GM18873 (cell line): ENCODE results near the gene NASP.

ENCODE experiments used
- ATAC-seq: cut with Tn5 transposase; IDR thresholded peaks from one replicate; pipeline ENCODE4 v1.9.1; 2021; ENCODE audit warnings: mild to moderate bottlenecking, moderate library complexity, moderate number of reproducible peaks; ENCODE audit not compliant: unreplicated experiment, low FRiP score

Gene NASP, protein sequence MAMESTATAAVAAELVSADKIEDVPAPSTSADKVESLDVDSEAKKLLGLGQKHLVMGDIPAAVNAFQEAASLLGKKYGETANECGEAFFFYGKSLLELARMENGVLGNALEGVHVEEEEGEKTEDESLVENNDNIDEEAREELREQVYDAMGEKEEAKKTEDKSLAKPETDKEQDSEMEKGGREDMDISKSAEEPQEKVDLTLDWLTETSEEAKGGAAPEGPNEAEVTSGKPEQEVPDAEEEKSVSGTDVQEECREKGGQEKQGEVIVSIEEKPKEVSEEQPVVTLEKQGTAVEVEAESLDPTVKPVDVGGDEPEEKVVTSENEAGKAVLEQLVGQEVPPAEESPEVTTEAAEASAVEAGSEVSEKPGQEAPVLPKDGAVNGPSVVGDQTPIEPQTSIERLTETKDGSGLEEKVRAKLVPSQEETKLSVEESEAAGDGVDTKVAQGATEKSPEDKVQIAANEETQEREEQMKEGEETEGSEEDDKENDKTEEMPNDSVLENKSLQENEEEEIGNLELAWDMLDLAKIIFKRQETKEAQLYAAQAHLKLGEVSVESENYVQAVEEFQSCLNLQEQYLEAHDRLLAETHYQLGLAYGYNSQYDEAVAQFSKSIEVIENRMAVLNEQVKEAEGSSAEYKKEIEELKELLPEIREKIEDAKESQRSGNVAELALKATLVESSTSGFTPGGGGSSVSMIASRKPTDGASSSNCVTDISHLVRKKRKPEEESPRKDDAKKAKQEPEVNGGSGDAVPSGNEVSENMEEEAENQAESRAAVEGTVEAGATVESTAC

DNA sequence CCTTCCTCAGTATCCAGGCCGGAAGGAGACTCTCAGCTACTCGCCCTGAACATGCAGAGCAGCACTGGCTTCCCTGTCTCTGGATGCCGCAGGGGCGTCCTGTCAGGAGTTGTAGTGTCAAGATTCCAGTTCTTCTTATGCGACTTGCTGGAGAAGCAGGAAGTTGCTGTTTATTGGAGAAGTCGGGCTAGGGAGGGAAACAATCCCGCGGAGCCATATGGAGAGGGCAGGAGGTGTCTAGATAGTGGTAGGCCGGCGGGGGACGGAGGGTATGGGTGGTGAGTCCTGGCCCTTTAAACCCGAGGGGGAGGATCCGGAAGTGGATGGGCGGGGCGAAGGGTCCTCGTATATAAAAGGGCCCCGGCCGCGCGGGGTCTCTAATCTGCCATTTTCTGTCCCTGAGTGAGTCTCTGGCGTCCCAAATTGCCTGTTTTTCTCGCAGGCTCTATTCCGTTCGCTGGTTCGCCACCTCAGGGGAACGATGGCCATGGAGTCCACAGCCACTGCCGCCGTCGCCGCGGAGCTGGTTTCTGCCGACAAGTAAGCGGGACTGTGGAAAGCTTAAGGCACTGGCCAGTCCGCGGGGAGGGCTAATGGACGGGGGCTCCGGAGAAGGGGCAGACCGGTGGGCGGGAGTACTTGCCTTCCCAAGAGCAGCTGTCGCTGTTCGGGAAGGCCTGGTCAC is at the start of gene NASP:
Gene NASP (plus strand): TSS at position 376 of the 685 bp plus-strand sequence. CDS start 106 bp downstream, at position 482.
- peak; percentile 31 for ATAC-seq

DNA sequence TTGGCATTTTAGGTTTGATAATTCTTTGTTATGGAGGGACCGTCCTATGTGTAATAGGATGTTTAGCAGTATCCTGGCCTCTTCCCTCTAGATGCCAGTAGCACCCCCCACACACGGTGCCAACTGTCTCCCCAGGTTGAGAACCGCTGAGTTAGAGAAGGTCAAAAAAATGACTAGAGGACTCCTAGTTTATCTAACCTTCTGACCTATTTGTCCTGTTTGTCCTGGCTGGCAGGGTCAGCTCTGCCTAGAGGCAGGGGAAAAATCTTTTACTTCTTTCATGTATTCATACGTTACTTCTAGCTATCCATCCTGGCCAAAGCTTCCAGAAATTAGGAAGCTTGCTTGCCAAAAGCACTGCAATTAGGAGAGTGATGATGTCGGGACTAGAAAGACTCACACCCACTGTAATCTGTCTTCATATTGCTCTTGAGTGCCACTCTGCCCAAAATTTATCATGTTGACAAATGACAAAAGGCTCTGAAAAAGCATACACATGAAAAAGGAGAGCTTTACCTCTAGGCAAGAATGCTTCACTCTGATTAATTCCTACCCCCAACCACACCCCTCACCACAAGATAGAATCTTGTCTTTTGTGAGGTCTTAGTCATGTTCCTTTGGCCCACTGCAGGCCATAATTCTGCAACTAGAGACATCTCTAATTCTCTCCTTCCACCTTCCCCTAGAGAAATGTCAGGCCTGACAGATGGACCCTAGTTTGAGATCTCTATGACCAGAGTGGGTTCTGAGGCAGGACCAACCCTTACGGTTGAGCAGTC is 47.7 kb upstream of the NASP start:
- ATAC-seq: no peak

DNA sequence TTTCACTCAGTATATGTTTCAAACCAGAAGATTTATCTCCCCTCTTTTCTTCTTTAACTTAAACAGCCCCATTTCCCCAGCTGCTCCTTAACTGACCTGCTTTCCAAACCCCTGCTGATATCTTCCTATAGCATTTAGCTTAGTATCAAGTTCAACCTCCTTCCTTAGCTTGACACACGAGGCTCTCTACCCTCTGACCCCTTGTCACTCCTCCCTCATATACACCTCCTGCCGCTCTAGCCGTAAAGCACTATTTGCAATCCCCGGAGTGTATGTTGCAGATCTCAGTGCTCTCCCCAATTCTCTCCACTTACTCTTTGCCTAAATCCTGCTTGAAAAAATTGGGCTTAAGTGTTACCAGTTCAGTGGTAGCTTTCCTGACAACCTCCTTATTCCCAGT is 47.0 kb upstream of the NASP start:
- no peak for ATAC-seq

DNA sequence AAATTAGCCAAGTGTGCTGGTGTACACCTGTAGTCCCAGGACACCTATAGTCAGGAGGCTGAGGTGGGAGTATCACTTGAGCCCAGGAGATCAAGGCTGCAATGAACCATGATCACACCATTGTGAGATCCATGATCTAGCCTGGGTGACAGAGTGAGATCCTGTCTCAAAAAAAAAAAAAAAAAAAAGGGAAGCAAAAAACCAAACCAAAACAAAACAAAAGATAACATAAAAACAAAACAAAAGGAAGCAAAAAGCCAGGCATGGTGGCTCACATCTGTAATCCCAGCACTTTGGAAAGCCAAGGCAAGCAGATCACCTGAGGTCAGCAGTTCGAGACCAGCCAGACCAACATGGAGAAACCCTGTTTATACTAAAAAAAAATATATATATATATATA is 42.6 kb upstream of the NASP start:
- no peak for ATAC-seq

DNA sequence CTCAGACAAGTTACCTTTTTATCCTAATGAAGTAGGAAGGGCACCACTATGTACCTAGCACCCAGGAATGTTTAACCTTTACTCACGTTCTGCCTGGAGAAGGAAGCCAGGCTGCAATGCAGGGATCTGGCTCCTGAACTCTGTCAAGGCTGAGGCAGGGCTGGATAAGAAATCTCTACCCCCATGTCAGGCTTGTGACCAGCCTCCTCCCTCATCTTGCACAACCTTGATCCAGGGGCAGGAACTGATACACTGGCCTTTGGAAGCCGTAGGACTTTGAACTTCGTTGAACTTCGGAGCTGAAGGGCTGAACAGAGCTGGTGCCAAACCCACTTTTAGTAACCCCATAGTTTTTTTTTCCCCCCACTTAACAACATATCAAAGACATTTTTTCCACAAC is 41.2 kb upstream of the NASP start:
- no peak for ATAC-seq

DNA sequence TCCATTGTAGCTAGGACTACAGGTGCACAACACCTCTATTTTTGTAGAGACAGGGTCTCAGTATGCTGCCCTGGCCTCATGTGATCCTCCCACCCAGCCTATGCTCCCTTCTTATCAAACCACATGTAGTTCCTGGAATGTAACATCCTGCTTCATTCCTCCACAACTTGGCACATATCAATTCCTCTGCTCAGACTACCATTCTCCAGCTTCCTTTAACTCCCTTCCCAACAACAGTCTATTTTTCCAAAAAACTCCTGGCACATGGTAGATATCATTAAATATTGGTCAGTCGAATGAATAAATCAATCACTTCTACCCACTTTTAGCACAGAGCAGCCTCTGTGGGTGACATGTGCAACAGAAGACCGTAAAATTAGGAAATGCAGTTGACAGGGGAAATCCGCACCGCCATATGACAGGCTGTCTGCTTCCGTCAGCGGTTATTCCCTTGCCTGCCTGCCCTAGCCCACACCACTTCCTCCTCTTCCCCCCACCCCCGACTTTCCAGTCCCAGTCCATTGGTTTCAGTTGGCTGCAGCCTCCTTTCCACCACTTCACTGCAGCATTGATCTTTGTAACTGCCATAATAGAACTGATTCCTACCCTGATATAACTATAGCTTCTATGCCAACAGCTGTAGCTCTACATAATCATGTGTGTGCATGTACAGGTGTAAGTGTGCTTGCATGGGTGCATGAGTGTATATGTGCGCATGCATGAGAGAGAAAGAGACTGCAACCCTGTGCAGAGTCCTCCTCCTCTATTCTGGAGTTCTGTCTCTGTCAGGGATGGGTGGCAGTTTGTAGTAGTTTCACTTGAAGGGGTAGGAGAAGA is 40.0 kb upstream of the NASP start:
- no peak for ATAC-seq

DNA sequence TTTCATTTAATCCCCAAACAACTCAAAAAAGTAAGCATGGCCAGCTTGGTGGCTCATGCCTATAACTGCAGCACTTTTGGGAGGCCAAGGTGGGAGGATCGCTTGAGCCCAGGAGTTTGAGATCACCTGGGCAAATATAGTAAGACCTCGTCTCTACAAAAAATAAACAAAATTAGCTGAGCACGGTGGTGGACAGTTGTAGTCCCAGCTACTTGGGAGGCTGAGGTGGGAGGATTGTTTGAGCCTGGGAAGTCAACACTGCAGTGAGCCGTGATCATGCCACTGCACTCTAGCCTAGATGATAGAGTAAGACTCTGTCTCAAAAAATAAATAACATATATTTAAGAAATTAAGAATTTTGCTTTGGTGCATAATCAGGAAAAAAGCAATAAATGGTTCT is 39.3 kb upstream of the NASP start:
- no peak for ATAC-seq

DNA sequence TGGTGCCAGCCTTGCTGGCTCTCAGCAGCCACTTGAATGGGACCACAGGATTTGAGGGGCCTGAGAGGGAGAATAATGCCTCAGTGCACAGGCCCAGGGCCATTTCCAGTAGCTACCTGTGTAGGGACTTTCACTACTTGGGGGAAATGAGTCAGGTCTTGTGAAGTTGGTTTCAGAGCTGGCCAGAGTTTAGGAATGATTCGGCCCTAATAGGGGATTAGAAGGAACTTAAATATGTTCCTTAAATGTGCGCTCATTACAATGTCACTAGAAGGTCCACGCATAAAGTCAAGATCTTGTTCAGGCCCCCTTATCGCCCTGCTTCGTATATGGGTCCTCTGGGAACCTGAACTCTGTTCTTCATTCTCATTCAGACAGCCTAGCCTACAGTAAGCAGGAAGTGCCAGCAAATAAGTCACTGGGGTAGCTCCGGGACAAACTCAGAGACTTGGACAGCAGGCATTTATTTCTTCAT is 38.8 kb upstream of the NASP start:
- ATAC-seq: no peak

DNA sequence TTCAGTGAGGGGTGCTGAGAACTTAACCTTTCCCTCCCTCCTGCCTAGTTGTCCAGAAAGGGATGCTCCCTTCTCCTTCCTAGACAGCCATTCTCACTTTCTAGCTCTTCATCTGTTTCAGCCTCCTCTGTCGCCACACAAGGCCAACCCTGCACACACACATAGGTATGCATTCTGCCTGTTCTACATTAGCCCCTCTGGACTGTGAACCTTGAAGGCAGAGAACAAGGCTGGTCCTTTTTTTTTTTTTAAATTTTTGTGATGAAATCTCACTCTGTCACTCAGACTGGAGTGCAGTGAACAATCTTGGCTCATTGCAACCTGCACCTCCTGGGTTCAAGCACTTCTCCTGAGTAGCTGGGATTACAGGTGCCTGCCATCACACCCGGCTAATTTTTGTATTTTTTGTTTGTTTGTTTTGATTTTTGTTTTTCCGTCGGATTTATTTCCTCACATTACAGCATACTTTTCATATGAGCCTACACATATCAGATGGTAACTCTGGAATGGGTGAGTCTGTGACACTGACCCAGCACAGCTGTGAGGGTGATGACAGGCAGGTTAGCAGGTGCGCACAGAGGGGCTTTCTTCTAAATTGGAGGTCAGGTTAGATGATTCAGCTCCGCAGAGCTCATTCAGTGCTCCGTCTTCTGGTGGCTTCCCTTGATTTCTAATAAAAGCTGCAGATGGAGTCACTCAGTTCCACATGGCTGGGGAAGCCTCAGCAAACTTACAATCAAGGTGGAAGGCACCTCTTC is 38.1 kb upstream of the NASP start:
- ATAC-seq: no peak

DNA sequence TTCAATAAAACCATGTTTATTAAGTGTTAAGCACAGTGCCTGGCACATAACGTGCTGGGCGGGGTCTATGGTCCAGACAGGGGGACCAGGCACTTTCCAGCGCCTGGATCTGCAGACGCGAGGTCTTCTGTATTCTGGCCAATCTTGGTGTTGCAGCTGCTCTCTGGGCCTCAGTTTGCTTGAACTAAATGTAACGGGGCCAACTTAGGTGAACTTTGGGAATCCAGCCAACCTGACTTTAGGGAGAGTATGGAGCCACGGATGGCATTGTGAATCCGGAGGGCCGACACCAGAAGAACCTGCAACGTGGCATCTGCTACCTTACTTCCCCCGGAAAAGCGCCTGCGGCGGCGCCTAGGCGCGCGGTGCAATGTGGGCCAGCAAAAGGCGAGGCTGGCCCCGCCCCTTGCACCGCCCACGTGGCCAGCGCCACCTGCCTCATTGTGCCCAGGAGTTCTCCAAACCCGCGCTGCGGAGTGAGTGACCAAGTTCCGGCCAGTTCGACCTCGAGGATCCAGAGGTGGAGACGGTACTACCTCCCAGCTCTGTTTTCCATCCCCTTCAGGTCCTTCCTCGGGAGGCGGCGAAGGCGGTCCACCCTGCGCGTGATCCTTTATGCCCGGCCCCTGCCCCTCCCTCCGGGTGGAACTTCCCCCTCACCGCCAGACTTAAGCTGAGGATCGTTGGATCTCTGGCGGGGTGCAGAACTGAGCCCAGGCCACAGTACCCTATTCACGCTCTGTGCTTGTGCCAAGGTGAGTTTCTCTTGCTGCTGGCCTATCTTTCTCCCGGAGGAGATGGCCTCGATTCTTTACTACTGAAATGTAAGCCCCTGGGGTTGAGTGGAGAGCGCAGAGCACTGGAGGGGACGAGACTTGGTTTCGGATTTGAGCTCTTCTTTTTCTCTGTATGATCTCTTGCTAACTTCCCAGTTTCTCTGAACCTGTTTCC is 33.2 kb upstream of the NASP start, which contains the start of gene AKR1A1:
Gene AKR1A1 (plus strand): TSS at position 426 of the 951 bp plus-strand sequence. CDS start 10,969 bp downstream, outside the sequence.
- peak; percentile 69 for ATAC-seq

DNA sequence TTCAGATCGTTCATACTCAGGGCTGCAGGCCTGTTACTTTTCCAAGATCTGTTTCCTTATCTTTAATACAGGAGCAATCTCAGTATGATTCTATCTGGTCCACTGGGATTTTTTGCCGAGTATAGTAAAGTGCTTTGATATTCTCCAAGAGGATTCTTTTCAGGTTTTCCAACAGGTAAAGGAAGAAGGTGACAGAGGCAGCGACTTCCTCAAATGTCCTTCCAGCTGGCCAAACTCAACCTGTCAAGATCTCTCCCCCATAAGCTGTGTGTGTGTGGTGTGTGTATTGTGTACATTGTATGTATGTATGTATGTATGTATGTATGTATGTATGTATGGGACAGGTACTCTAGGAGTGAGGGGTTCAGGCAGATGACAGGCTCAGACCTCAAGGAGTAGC is 32.2 kb upstream of the NASP start:
- no peak for ATAC-seq

DNA sequence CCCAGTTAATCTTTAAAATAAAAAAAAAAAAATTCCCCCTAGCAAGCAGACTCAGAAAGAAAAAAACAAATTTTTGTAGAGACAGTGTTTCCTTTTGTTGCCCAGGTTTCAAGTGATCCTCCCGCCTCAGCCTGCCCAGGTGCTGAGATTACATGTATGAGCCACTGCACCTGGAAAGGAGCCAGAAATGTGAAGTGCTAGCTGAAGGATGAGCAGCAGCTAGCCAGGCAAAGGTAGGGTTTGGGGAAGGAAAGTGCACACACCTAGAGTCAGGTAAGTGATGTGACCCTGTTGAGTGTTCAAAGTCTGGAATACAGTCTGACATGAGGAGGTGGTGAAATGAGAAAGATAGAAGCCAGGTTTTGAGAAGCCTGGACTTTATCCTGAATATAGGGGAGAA is 31.5 kb upstream of the NASP start:
- ATAC-seq: no peak

DNA sequence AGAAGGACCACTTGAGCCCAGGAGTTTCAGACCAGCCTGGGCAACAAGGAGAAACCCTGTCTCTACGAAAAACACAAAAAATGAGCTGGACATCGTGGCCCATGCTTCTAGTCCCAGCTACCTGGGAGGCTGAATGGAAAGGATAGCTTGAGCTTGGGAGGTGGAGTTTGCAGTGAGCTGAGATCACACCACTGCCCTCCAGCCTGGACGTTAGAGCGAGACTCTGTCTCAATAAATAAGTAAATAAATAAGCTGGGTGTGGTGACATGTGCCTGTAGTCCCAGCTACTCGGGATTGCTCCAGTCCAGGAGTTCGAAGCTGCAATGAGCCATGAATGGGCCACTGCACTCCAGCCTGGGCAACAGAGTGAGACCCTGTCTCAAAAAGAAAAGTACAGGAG is 29.6 kb upstream of the NASP start:
- no peak for ATAC-seq

DNA sequence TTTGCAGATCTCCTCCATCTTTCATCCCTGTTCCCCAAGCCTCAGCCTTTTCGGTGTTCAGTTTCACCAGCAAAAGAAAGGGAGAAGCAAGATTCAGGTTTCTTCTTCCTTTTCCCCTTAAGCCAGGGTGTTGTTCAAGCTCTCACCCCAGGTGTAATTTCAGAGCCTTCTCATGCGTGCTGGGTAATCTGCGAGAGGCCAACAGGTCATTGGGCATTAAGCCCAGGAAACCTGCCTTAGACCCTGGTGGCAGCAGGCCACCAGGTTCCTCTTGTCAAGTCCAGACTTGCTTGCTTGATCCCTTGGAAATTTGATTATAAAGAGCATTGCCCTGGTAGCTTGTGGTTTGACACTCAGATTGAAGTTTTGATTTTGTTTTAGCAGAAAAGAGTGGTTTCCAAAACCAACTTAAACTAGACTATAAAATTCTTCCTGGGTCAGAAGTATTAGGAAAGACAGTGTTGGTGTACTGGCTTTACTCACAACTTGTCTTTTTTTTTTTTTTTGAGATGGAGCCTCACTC is 26.4 kb upstream of the NASP start:
- ATAC-seq: no peak

DNA sequence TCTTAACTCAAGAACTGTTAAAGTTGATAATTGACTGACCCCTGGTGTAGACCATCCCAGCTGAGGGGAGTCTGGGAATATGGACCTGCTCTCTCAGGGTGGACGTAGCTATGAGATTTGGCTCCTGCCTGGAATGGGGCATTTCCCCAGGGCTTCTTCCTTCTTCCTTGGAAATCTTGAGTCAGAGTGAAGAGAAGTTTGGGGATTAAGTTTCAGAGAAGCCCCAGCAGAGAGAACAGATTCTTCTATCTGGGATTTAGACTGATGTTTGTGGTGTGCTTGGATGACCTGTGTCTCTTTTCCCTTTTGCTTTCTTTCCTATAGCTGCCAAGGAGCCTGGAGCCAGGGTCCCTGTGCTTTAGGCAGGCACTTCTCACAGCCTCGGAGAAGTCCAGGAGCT is 20.0 kb upstream of the NASP start:
- no peak for ATAC-seq

DNA sequence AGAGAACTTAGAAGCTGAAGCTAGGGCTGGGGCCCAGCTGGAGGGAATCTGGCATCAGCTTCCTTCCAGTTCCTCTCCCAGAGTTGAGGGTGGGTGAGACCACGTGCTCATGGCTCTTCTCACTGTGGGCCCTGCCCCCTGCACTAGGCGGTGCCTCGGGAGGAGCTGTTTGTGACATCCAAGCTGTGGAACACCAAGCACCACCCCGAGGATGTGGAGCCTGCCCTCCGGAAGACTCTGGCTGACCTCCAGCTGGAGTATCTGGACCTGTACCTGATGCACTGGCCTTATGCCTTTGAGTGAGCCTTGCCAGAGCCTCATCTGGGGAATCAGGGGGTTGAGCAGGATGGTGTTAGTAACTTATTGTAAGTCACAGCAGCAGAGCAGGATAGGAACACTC is 17.1 kb upstream of the NASP start:
- ATAC-seq: no peak

DNA sequence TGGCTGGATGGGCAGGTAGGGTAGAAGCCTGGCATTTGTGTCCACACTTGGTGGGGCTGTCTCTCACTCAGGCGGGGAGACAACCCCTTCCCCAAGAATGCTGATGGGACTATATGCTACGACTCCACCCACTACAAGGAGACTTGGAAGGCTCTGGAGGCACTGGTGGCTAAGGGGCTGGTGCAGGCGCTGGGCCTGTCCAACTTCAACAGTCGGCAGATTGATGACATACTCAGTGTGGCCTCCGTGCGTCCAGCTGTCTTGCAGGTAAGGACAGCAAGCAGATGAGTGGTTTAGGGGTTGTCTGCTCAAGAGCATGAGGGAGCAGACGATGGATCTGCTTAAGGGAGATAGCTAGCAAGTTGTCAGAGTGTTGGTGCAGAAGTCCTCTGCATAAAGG is 15.9 kb upstream of the NASP start:
- ATAC-seq: no peak
